Kidney glomerular epithelial cell (primary cell): ENCODE measurements around the gene BIRC3.

Experiments
- DNase-seq: peaks from one replicate; lab custom pipeline; 2025; lab: John Stamatoyannopoulos, UW

BIRC3 gene

GRCh38 chr11:102317099-102317767 lies at the start of gene BIRC3:
Gene BIRC3 (plus strand): TSS chr11:102317484. CDS start chr11:102324510, 7,026 bp downstream.
- peak; percentile 94 for DNase-seq

- DNase-seq, result peak; percentile 34
Measured at GRCh38 chr11:102267609-102268008, 49.7 kb upstream of the BIRC3 start.

GRCh38 chr11:102268083-102268984 lies 49.0 kb upstream of the BIRC3 start:
- peak; percentile 66 for DNase-seq

GRCh38 chr11:102268985-102269470 lies 48.3 kb upstream of the BIRC3 start:
- DNase-seq, result no peak

- DNase-seq, result peak; percentile 71
Measured at GRCh38 chr11:102269927-102270326, 47.4 kb upstream of the BIRC3 start.

GRCh38 chr11:102272047-102272824 lies 45.0 kb upstream of the BIRC3 start:
- DNase-seq, result no peak

GRCh38 chr11:102274628-102275027 lies 42.7 kb upstream of the BIRC3 start:
- DNase-seq, result no peak

- no peak for DNase-seq
Measured at GRCh38 chr11:102276362-102276761, 40.9 kb upstream of the BIRC3 start.

- DNase-seq, result no peak
Measured at GRCh38 chr11:102276783-102277182, 40.5 kb upstream of the BIRC3 start.

- DNase-seq, result peak; percentile 64
Measured at GRCh38 chr11:102279641-102280170, 37.6 kb upstream of the BIRC3 start.

- DNase-seq, result no peak
Measured at GRCh38 chr11:102280245-102280833, 36.9 kb upstream of the BIRC3 start.

- no peak for DNase-seq
Measured at GRCh38 chr11:102283116-102283485, 34.2 kb upstream of the BIRC3 start.

GRCh38 chr11:102284008-102284407 lies 33.3 kb upstream of the BIRC3 start:
- DNase-seq, result no peak

GRCh38 chr11:102286292-102286691 lies 31.0 kb upstream of the BIRC3 start:
- no peak for DNase-seq

- peak; percentile 83 for DNase-seq
Measured at GRCh38 chr11:102287964-102288724, 29.1 kb upstream of the BIRC3 start.

GRCh38 chr11:102288725-102289083 lies 28.6 kb upstream of the BIRC3 start:
- no peak for DNase-seq

GRCh38 chr11:102289592-102289991 lies 27.7 kb upstream of the BIRC3 start:
- no peak for DNase-seq

GRCh38 chr11:102291831-102292230 lies 25.5 kb upstream of the BIRC3 start:
- no peak for DNase-seq

GRCh38 chr11:102292933-102293332 lies 24.4 kb upstream of the BIRC3 start:
- no peak for DNase-seq

- peak; percentile 39 for DNase-seq
Measured at GRCh38 chr11:102293873-102294601, 23.2 kb upstream of the BIRC3 start.
